HFFc6 (cell line): Measurements from ENCODE around the gene VAMP2. TPM values are rescaled to one million over a fixed set of nuclear protein-coding genes. Genes with fewer than 3 reads are reported as not detected.
"Not testable (repeated sequence)": the region's sequence is repeated elsewhere in the genome, so short reads cannot be mapped to it uniquely, and the experiment has no call there.

ENCODE experiments used
- DNase-seq: peaks from one replicate; pipeline ENCODE4 v3.0.0-alpha.2; 2018
- H3K27ac Mint-ChIP-seq: 2 replicates; pipeline ENCODE4 v1.8.0; 2020; ENCODE audit warnings: mild to moderate bottlenecking, mixed read lengths
- H3K27me3 Mint-ChIP-seq: 2 replicates; pipeline ENCODE4 v1.8.0; 2021; ENCODE audit warnings: mild to moderate bottlenecking, moderate library complexity, mixed read lengths; ENCODE audit not compliant: insufficient read depth
- H3K36me3 Mint-ChIP-seq: 2 replicates; pipeline ENCODE4 v1.8.0; 2021; ENCODE audit warnings: low read depth, mixed read lengths
- H3K4me1 Mint-ChIP-seq: 2 replicates; pipeline ENCODE4 v1.8.0; 2020; ENCODE audit warnings: low read depth, mixed read lengths
- H3K4me3 Mint-ChIP-seq: 2 replicates; pipeline ENCODE4 v1.8.0; 2020; ENCODE audit warnings: mild to moderate bottlenecking, moderate library complexity, mixed read lengths
- H3K9me3 Mint-ChIP-seq: 2 replicates; pipeline ENCODE4 v1.8.0; 2020; ENCODE audit warnings: mild to moderate bottlenecking, mixed read lengths
- total RNA-seq, 6 experiments: library from RNA; stranded (reverse); fragmentation: NEBNext Ultra II Directional; extraction: Animal tissue kit (Norgen Biotek cat#: 25700); gene quantifications; 2 replicates in 1 of 6; 3 replicates in 5 of 6; pipeline ENCODE4 v1.2.3, GENCODE V29; 2021
- TF ChIP-seq, protein P1 (sequence below): fragments of 200-600 bp; sonication (generic); IDR thresholded peaks from 2 replicates; pipeline ENCODE4 v1.5.0; 2021; ENCODE audit warnings: antibody characterized with exemption, mild to moderate bottlenecking

Gene VAMP2
- total RNA-seq, 6 experiments from 2014 or later, result 37.0 to 47.6 (median 44.5) TPM

DNA sequence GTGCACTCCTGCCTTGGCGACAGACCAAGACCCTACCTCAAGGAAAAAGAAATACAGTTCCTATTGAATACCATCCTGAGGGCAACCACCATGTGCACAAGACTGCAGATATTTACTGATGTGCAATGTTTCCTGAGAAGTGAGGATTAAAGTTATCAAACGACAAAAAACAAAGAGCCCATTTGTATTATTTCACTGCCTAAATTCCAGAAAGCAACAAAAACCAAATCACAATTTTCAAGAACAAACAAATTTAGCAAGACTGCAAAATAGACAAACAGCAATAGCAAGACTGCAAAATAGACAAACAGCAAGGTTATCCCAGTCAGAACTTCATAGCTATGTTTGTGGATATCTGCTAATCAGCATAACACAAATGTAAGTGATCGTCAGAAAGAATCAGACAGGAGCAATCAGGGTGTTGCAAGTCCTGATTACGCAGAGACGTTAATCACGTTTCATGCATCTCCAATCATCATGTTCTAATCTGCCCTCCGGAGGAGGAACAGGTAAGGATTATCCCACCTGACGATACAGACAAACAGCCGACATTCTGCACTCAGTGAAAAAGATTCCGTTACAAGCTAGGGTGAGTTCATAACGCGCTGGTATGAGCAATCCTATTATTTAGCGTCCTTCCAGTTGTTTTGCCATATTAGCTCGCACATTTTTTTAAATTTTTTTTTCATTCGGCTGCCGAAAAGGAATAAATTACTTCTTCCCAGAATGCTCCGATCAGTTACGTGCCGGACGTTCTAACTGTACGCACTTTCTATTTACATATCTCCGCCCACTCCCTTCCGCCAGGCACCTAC, 10.5 kb upstream of the VAMP2 start:
- Mint-ChIP-seq H3K9me3 (no peaks in the 10 kb centered on the region), H3K36me3 (no peaks in the 10 kb centered on the region), H3K27me3 (peaks cover 6% of the 10 kb centered on the region), H3K27ac (peak overlapping the region; percentile 100), H3K4me3 (peak overlapping the region; percentile 91), H3K4me1 (peaks cover 49% of the 10 kb centered on the region)
- DNase-seq, result peak; percentile 99
- TF ChIP-seq, protein P1, sequence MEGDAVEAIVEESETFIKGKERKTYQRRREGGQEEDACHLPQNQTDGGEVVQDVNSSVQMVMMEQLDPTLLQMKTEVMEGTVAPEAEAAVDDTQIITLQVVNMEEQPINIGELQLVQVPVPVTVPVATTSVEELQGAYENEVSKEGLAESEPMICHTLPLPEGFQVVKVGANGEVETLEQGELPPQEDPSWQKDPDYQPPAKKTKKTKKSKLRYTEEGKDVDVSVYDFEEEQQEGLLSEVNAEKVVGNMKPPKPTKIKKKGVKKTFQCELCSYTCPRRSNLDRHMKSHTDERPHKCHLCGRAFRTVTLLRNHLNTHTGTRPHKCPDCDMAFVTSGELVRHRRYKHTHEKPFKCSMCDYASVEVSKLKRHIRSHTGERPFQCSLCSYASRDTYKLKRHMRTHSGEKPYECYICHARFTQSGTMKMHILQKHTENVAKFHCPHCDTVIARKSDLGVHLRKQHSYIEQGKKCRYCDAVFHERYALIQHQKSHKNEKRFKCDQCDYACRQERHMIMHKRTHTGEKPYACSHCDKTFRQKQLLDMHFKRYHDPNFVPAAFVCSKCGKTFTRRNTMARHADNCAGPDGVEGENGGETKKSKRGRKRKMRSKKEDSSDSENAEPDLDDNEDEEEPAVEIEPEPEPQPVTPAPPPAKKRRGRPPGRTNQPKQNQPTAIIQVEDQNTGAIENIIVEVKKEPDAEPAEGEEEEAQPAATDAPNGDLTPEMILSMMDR, result no peak

DNA sequence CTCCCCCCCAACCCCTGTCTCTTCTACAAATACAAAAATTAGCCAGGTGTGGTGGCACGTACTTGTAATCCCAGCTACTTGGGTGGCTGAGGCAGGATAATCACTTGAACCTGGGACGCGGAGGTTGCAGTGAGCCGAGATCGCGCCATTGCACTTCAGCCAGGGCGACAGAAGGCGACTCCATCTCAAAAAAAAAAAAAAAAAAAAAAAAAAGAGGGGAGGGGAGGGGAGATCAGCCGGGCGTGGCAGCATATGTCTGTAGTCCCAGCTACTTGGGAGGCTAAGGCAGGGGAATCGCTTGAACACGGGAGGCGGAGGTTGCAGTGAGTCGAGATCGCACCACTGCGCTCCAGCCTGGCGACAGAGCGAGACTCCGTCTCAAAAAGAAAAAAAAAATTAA, 7.4 kb upstream of the VAMP2 start:
- not testable (repeated sequence) for DNase-seq, H3K4me3 Mint-ChIP-seq, H3K27me3 Mint-ChIP-seq, H3K36me3 Mint-ChIP-seq, H3K27ac Mint-ChIP-seq, H3K9me3 Mint-ChIP-seq
- H3K4me1 Mint-ChIP-seq, result peaks cover 30% of the 10 kb centered on the region

DNA sequence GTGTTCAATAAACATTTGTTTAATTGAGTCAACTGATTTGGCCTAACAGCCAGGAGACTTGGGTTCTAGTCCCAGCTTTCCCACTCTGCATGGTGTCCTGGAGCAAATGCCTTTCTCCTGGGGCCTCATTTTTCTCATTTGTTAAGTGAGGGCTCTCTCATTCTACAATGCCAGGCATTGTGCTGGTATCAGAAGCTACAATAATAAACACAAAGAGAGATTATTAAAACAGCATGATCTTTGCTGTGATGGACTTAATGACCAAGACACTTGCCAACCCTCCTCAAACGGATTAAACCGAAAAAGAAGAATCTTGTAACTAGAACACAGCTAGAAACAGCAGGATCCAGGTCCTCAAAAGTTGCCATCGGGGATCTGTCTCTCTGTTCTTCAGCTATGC, 4.8 kb upstream of the VAMP2 start:
- TF ChIP-seq, protein P1, result no peak
- H3K36me3 Mint-ChIP-seq, result no peaks in the 10 kb centered on the region
- H3K9me3 Mint-ChIP-seq, result no peaks in the 10 kb centered on the region
- H3K27me3 Mint-ChIP-seq, result peaks cover 7% of the 10 kb centered on the region
- peaks cover 27% of the 10 kb centered on the region for H3K4me1 Mint-ChIP-seq
- DNase-seq, result no peak
- H3K27ac Mint-ChIP-seq, result no peak overlapping the region
- H3K4me3 Mint-ChIP-seq, result no peak overlapping the region

DNA sequence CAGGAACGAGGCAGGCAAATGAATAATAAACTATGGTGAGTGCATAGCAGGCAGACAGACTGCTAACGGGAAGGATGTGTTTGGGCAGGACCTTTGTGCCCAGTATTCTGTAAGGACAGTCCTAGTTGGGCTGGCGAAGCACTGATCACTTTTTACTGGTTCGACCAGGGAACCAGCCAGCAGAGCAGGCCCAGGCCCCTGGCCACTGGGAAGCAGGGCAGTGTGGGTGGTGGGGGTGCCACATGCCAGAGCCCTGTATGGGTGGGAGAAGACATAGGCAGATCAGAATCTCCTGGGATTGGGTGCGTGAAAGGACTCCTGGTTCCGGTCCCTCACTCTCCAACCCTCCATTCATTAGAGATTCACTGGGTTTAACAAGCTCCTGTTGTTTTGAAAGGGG, 4.0 kb upstream of the VAMP2 start:
- TF ChIP-seq, protein P1, result no peak
- Mint-ChIP-seq H3K9me3 (no peaks in the 10 kb centered on the region), H3K27ac (peak overlapping the region; percentile 63; the same call in 1 of the 2 replicates), H3K4me1 (peaks cover 23% of the 10 kb centered on the region), H3K27me3 (peaks cover 7% of the 10 kb centered on the region), H3K4me3 (no peak overlapping the region), H3K36me3 (peaks cover 1% of the 10 kb centered on the region)
- DNase-seq, result no peak

DNA sequence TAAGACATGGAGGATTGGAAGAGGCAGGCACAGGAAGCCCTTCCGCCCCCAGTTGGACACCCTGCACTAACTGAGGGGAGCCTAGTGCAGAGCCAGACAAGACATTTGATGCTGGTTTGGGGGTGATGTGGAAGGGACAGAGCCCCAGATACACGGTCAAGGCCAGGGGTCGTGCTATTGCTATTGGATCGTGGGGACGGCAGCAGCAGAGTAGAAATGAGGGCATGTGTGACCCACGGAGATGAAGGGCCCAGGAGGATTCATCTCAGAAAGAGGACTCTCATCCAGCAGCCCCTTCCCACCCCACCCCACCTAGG, 2.0 kb upstream of the VAMP2 start:
- TF ChIP-seq, protein P1, result no peak
- peaks cover 38% of the 10 kb centered on the region for H3K4me1 Mint-ChIP-seq
- H3K27ac Mint-ChIP-seq, result peak overlapping the region; percentile 97
- no peaks in the 10 kb centered on the region for H3K9me3 Mint-ChIP-seq
- H3K4me3 Mint-ChIP-seq, result peak overlapping the region; percentile 47; the same call in 1 of the 2 replicates
- H3K27me3 Mint-ChIP-seq, result peaks cover 4% of the 10 kb centered on the region
- no peak for DNase-seq
- H3K36me3 Mint-ChIP-seq, result peaks cover 9% of the 10 kb centered on the region

DNA sequence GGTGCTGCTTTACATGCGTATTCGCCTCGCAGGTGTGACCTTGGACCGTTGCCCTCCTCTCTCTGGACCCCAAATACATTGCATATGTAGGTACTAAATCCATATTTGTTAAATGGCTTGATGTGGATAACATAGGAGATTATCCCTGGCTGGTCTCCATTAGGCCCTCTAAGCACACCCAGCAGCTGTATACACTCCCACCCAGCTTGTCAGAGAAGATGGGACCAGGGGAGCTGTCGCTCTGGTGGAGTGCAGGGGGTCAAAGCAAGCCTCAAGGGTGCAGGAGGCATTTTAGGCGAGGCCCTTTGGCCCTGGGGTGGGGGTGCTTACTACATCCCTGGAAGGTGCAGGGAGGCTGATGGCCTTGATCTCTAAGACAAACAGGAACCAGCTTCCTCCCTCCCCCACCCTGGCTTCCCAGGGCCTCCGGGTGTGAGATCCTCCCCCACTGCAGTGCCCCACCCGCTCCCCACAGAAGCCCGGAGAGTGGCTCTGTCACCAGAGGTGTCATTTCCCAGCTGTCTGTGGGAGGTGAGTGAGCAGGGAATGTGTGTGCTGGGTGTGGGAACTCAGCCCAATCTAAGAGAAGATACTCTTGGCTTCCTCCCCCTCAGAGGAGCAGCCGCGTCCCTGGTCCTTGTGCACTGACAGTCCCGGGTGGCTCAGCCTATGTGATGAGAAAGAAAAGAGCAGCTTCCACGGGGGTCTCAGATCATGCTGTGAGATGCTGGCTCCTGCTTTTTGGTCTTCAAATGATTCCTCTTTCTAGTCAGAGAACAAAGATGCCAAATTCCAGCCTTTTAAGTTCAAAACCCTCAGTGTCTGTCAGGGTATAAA, 1.4 kb upstream of the VAMP2 start:
- H3K4me1 Mint-ChIP-seq, result peaks cover 39% of the 10 kb centered on the region
- peak overlapping the region; percentile 71 for H3K4me3 Mint-ChIP-seq
- DNase-seq, result peak; percentile 43
- no peaks in the 10 kb centered on the region for H3K9me3 Mint-ChIP-seq
- peaks cover 4% of the 10 kb centered on the region for H3K27me3 Mint-ChIP-seq
- TF ChIP-seq, protein P1, result no peak
- peaks cover 9% of the 10 kb centered on the region for H3K36me3 Mint-ChIP-seq
- peak overlapping the region; percentile 97 for H3K27ac Mint-ChIP-seq
